Measurements from ENCODE around the gene MTARC1. TPM values are rescaled to one million over a fixed set of nuclear protein-coding genes. Genes with fewer than 3 reads are reported as not detected.

MTARC1 gene
- total RNA-seq, 2 experiments from 2014 or later, result not detected

DNA sequence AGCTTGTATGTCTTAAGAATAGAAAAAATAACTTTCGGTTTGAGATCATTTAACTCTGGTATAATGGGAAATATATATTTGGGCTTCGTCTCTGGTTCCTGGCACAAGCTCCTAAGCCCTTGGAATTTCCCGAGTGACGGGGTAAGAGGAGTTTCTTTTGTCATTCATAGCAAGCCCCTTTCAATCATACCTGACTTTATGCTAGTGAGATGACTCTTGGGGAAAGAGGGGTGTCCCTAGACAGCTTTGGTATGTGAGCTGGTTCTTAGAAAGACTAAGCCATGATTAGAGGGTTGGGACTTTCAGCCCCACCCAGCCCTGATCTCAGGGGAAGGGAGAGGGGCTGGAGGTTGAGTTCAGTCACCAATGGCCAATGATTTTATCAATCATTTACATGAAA, 13.9 kb upstream of the MTARC1 start:
- ChIA-PET POLR2A (no interaction called here), CTCF (interaction anchor here (0.6 to 1.6 kb wide), 3 partner anchors 9 to 505 kb away, joined by 3 to 5 read pairs (median 4); no protein-coding TSS in a partner anchor)
- H3K27ac Mint-ChIP-seq, result no peak overlapping the region
- no peaks in the 10 kb centered on the region for H3K36me3 Mint-ChIP-seq (ENCODE audit: low read depth)
- ATAC-seq, result no peak
- DNase-seq, result no peak
- no peaks in the 10 kb centered on the region for H3K9me3 Mint-ChIP-seq (ENCODE audit: low read depth)
- intact Hi-C loops (cut with DNase I, micrococcal nuclease), result no loop called here
- H3K4me3 Mint-ChIP-seq, result no peak overlapping the region
- H3K27me3 Mint-ChIP-seq, result peaks cover 13% of the 10 kb centered on the region
- H3K4me1 Mint-ChIP-seq, result no peaks in the 10 kb centered on the region

DNA sequence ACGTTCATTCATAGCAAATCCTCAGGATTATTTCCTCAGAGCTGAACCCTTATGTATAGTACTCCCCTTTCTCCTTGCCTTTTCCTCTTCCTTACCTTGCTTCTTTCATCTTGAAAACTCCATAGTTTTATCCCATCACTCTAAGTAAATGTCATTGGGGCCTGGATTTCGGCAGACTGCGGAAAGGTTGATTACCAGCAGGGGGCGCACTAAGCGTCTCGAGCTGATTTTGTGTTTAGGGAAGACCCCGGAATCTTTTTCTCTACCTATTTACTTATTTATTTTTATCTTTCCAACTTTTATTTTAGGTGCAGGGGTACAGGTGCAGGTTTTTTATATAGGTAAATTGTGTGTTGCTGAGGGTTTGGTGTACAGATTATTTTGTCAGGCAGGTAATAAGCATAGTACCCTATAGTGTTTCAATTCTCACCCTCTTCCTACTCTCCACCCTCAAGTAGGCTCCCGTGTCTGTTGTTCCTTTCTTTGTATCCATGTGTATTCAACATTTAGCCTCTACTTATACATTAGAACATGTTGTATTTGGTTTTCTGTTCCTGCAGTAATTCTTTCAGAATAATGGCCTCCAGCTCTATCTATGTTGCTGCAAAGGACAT, 11.4 kb upstream of the MTARC1 start:
- no peak for ATAC-seq
- H3K9me3 Mint-ChIP-seq (ENCODE audit: low read depth), result no peaks in the 10 kb centered on the region

DNA sequence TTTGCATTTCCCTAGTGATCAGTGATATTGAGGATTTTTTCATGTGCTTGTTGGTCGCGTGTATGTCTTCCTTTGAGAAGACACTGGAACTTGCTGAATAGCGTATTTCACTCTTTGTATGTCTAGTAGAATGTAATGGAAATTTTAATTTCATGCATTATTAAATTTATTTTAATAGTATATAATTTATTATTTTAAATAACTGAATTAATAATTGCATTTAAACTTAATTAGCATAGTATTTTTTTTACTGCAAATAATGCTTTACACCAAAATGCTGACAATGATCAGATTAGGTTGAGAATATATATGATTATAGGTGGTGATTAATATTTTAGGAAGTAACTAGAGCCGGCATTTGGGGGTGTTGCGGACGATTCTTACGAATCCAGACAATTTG, 10.5 kb upstream of the MTARC1 start:
- Mint-ChIP-seq H3K4me3 (no peak overlapping the region), H3K27ac (no peak overlapping the region), H3K4me1 (no peaks in the 10 kb centered on the region), H3K27me3 (peaks cover 8% of the 10 kb centered on the region), H3K9me3 (ENCODE audit: low read depth) (no peaks in the 10 kb centered on the region), H3K36me3 (ENCODE audit: low read depth) (no peaks in the 10 kb centered on the region)
- DNase-seq (no peak), ATAC-seq (no peak)
- intact Hi-C loops (cut with DNase I, micrococcal nuclease), result loop anchor here (1.0 to 5.0 kb wide), 8 partner anchors 85 to 939 kb away; partner anchors contain the start of gene C1orf115 (in 2 of the 2)
- ChIA-PET POLR2A (no interaction called here), CTCF (interaction anchor here (0.6 to 3.3 kb wide), 9 partner anchors 9 to 1948 kb away, joined by 3 to 14 read pairs (median 4); partner anchors contain the start of gene MTARC1)

More for the DNA sequence above, 11.4 kb upstream of the MTARC1 start:
- POLR2A ChIA-PET, result no interaction called here
- Mint-ChIP-seq H3K36me3 (ENCODE audit: low read depth) (no peaks in the 10 kb centered on the region), H3K27me3 (peaks cover 8% of the 10 kb centered on the region), H3K4me1 (no peaks in the 10 kb centered on the region), H3K4me3 (no peak overlapping the region), H3K27ac (no peak overlapping the region)
- DNase-seq, result peak; percentile 64
- CTCF ChIA-PET, result interaction anchor here (0.6 to 3.3 kb wide), 10 partner anchors 10 to 784 kb away, joined by 3 to 14 read pairs (median 4); partner anchors contain the start of gene MTARC1
- intact Hi-C loops (cut with DNase I, micrococcal nuclease), result loop anchor here in 1 of 2 experiments (5.0 kb wide), 2 partner anchors 493 to 938 kb away; no protein-coding TSS in a partner anchor

DNA sequence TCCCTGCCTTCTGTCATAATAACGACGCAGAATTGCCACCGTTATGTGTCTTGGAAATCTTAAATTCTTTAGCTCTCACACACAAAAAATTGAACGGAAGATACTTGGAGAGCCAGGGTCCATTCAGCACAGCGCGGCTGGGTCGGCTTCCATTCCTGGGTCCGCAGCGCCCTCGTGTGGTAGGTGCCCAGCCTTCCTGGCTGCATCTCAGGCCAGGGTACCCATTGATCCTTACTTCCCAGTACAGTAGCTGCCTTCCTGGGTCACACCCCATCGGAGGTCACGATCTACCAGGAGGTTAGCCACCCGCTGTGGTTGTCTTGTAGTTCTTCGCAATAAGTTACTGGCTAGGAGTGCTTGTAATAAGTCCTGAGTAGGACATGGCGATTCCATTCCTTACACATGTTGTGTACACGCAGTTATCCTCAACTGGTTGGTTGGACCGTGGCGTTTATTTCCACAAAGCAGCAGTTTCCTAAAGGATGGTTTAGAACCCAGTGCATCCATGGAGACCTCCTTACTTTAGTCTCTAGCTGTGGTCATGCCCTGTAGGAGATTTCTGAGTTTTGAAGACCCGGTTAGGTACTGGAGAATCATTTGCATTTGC, 9.9 kb upstream of the MTARC1 start:
- intact Hi-C loops (cut with DNase I, micrococcal nuclease), result loop anchor here (1.0 to 5.0 kb wide), 8 partner anchors 86 to 940 kb away; partner anchors contain the start of gene C1orf115 (in 2 of the 2)
- ATAC-seq (peak; percentile 87), DNase-seq (peak; percentile 87)
- no peaks in the 10 kb centered on the region for H3K9me3 Mint-ChIP-seq (ENCODE audit: low read depth)
- H3K36me3 Mint-ChIP-seq (ENCODE audit: low read depth), result no peaks in the 10 kb centered on the region
- H3K27me3 Mint-ChIP-seq, result peaks cover 11% of the 10 kb centered on the region
- ChIA-PET CTCF (interaction anchor here (0.6 to 3.3 kb wide), 7 partner anchors 9 to 1948 kb away, joined by 3 to 14 read pairs (median 4); partner anchors contain the start of gene MTARC1), POLR2A (no interaction called here)
- H3K4me1 Mint-ChIP-seq, result no peaks in the 10 kb centered on the region
- no peak overlapping the region for H3K4me3 Mint-ChIP-seq
- no peak overlapping the region for H3K27ac Mint-ChIP-seq

DNA sequence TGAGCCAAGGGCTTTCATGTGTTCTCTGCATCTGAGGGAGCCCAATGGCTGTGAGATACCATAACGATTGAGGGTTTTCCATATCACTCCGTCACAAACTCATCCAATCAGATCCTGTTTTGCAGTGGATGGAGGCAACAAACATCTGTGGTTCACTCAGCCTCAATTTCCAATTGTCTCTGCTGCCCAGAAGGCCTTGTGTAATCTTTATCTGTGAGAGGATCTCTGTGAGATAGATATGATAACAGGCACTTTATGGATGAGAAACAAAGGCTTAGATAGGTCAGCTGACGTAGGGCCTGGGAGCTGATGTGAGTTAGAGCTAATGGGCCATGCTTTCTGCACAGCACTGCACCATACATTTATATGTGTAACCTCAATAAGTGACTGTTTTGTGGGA, 3.3 kb upstream of the MTARC1 start:
- ChIA-PET POLR2A (no interaction called here), CTCF (interaction anchor here (1.0 to 4.2 kb wide), 2 partner anchors 7 to 9 kb away, joined by 3 to 14 read pairs; no protein-coding TSS in a partner anchor)
- intact Hi-C loops (cut with DNase I, micrococcal nuclease), result no loop called here
- ATAC-seq (no peak), DNase-seq (no peak)
- H3K27me3 Mint-ChIP-seq, result peaks cover 39% of the 10 kb centered on the region
- H3K27ac Mint-ChIP-seq, result no peak overlapping the region
- H3K36me3 Mint-ChIP-seq (ENCODE audit: low read depth), result no peaks in the 10 kb centered on the region
- no peaks in the 10 kb centered on the region for H3K9me3 Mint-ChIP-seq (ENCODE audit: low read depth)
- no peaks in the 10 kb centered on the region for H3K4me1 Mint-ChIP-seq
- H3K4me3 Mint-ChIP-seq, result no peak overlapping the region

DNA sequence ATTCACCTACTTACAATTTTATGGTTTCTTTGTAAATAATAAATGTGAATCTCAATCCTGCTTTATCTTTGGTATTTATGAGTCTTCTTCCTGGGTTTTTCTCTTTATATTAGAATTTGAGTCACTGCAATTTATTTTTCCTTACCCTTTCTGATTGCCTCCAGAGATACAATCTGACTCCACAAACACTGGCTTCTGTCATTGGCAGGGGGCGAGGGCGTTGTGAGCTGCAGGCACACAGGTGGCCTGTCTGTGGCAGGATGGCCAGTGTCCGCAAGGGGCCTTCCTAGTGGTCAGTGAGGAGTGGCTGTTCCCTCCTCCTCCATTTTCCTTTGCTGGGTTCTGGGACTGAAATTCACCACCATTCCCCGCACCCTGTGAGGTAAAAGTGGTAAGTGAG, 2.0 kb upstream of the MTARC1 start:
- CTCF ChIA-PET, result interaction anchor here (4.2 kb wide), 1 partner anchor 8 kb away, joined by 14 read pairs; no protein-coding TSS in a partner anchor
- H3K27ac Mint-ChIP-seq, result no peak overlapping the region

DNA sequence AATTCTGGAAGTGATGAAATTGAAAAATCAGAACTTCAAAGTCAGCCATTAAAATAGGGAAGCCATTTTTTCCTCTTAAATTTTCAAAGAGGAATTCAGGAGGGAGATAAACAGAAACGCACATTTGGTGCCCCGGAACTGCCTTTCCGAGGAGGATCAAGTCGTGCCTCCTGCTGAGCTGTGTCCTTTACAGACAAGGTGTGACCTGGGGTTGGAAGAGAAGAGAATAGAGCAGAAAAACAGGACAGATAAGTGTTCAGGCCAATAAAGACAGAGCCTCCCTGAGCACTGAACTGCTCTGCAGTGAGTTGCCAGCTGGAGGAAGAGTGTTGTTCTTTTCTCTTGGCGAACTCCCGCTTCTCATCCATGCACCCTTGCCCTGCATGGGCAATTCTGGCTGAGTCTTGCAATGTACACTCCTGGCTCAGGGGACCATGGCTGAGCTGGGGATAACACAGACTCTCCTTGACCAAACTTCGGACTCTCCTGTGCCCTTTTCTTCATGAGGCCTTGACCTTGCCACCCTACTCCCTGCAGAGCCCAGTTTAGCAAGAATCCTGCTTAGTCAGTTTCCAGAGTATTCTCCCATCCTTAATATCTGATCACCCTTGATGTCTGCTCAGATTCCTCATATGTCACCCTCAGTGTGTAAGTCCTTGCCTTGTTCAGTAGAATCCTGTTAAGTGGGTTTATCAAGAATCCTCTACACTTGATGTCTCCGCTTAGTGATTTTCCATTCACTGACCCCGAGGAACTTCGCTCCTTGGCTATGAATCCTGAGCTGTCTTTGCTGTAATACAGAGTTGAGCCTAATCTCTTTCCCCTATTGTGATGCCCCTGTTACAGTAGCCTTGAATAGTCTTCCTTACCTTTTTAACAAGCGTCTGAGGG, 1.3 kb upstream of the MTARC1 start:
- Mint-ChIP-seq H3K27ac (no peak overlapping the region), H3K36me3 (ENCODE audit: low read depth) (no peaks in the 10 kb centered on the region), H3K27me3 (peaks cover 39% of the 10 kb centered on the region), H3K4me1 (no peaks in the 10 kb centered on the region), H3K4me3 (no peak overlapping the region), H3K9me3 (ENCODE audit: low read depth) (no peaks in the 10 kb centered on the region)
- ChIA-PET CTCF (interaction anchor here (1.0 to 4.2 kb wide), 2 partner anchors 9 to 25 kb away, joined by 4 to 14 read pairs; no protein-coding TSS in a partner anchor), POLR2A (no interaction called here)
- DNase-seq, result no peak
- ATAC-seq, result no peak
- intact Hi-C loops (cut with DNase I, micrococcal nuclease), result no loop called here

More for the DNA sequence above, 2.0 kb upstream of the MTARC1 start:
- intact Hi-C loops (cut with DNase I, micrococcal nuclease), result no loop called here
- Mint-ChIP-seq H3K4me1 (no peaks in the 10 kb centered on the region), H3K9me3 (ENCODE audit: low read depth) (no peaks in the 10 kb centered on the region), H3K4me3 (no peak overlapping the region), H3K27me3 (peaks cover 39% of the 10 kb centered on the region), H3K36me3 (ENCODE audit: low read depth) (no peaks in the 10 kb centered on the region)
- no peak for DNase-seq
- POLR2A ChIA-PET, result no interaction called here
- ATAC-seq, result no peak

DNA sequence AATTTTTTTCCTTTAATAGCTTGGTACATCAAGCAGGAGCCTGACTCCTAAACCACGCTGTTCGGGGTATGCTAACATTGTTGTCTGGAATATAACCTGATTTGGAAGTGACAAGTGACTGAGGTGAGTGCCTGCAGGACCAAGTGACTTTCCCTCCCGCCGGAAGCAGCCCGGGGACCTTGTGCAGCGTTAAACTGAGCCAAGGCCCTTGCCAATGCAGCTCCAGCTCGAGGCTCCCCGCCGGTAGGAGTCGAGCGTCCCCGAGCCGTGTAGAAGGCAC, 716 bp upstream of the MTARC1 start:
- intact Hi-C loops (cut with DNase I, micrococcal nuclease), result no loop called here
- H3K36me3 Mint-ChIP-seq (ENCODE audit: low read depth), result no peaks in the 10 kb centered on the region
- POLR2A ChIA-PET, result no interaction called here
- H3K27me3 Mint-ChIP-seq, result peaks cover 39% of the 10 kb centered on the region
- H3K9me3 Mint-ChIP-seq (ENCODE audit: low read depth), result no peaks in the 10 kb centered on the region
- H3K4me3 Mint-ChIP-seq, result no peak overlapping the region
- CTCF ChIA-PET, result interaction anchor here (1.0 to 4.2 kb wide), 2 partner anchors 10 to 25 kb away, joined by 4 to 14 read pairs; no protein-coding TSS in a partner anchor
- no peaks in the 10 kb centered on the region for H3K4me1 Mint-ChIP-seq
- no peak overlapping the region for H3K27ac Mint-ChIP-seq
- DNase-seq (peak; percentile 9), ATAC-seq (no peak)

DNA sequence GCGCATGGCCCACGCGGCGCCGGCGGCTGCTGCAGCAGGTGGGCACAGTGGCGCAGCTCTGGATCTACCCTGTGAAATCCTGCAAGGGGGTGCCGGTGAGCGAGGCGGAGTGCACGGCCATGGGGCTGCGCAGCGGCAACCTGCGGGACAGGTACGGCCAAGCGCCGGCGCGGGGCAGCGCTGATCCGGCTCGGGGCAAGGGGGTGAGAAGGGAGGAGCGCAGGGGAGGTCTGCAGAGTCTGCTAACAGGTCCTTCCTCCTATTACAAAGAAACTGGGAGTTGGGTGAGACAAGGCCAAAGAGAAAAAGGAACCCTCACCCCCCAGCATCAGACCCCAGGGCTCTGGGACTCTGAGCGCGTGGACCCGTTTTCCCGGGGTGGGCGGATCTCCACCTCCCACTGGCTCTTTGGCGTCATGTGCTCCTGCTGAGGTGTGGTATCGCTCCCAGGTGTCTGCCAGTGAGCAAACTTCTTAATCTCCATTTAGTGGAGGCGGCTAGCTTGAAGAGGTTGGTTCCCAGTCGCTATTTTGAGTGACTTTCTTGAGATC, 431 bp downstream of the MTARC1 start:
- ChIA-PET POLR2A (no interaction called here), CTCF (interaction anchor here (1.5 to 4.2 kb wide), 2 partner anchors 11 to 24 kb away, joined by 3 to 14 read pairs; no protein-coding TSS in a partner anchor)
- ATAC-seq, result peak; percentile 30
- no peaks in the 10 kb centered on the region for H3K9me3 Mint-ChIP-seq (ENCODE audit: low read depth)
- no peaks in the 10 kb centered on the region for H3K4me1 Mint-ChIP-seq
- intact Hi-C loops (cut with DNase I, micrococcal nuclease), result no loop called here
- no peak overlapping the region for H3K4me3 Mint-ChIP-seq
- H3K36me3 Mint-ChIP-seq (ENCODE audit: low read depth), result no peaks in the 10 kb centered on the region
- peak; percentile 11 for DNase-seq
- H3K27ac Mint-ChIP-seq, result no peak overlapping the region
- H3K27me3 Mint-ChIP-seq, result peaks cover 41% of the 10 kb centered on the region

DNA sequence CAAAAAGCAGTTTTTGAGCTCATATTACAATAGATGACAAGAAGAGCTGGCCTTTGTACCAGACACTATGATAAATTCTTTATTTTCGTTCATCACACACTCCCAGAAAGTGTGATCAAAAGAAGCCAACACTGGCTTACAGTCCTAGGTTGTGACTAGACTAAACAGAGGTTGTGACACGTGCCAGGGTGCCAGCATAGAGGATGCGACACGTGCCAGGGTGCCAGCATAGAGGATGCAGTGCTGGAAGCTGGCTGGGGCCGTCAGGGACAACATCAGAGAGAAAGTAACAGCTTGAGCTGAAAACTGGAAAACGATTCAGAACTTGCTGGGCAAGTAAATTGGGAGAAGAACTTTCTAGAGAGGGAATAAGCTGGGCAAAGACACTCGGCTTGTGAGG, 2.2 kb downstream of the MTARC1 start:
- Mint-ChIP-seq H3K9me3 (ENCODE audit: low read depth) (no peaks in the 10 kb centered on the region), H3K4me3 (no peak overlapping the region), H3K27ac (no peak overlapping the region), H3K4me1 (no peaks in the 10 kb centered on the region), H3K36me3 (ENCODE audit: low read depth) (no peaks in the 10 kb centered on the region), H3K27me3 (peaks cover 31% of the 10 kb centered on the region)
- intact Hi-C loops (cut with DNase I, micrococcal nuclease), result no loop called here
- POLR2A ChIA-PET, result interaction anchor here (0.7 kb wide), 1 partner anchor 589 kb away, joined by 4 read pairs; no protein-coding TSS in a partner anchor
- CTCF ChIA-PET, result interaction anchor here (0.8 kb wide), 1 partner anchor 56 kb away, joined by 3 read pairs; no protein-coding TSS in a partner anchor
- ATAC-seq (no peak), DNase-seq (no peak)

DNA sequence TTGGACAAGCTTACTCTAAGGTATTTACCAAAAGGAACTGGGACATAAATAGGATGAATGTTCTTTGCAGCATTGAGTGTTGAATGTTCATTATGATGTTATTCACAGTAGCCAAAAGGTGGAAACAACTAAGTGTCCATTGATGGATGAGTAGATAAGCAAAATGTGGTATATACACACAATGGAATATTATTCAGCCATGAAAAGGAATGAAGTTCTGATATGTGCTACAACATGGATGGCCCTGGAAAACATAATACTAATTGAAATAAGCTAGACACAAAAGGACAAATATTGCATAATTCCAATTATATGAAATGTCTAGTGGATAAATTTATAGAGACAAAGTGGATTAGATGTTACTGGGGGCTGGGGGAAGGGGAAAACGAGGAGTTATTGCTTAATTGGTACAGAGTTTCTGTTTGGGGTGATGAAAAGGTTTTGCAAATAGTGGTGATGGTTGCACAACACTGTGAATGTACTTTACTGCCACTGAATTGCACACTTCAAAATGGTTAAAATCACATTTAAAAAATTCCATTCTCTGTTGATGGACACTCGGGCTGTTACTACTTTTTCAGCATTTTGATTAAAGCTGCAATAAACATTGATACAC, 2.9 kb downstream of the MTARC1 start:
- DNase-seq, result no peak
- H3K27me3 Mint-ChIP-seq, result peaks cover 27% of the 10 kb centered on the region
- no peaks in the 10 kb centered on the region for H3K4me1 Mint-ChIP-seq
- intact Hi-C loops (cut with DNase I, micrococcal nuclease), result no loop called here
- no peaks in the 10 kb centered on the region for H3K9me3 Mint-ChIP-seq (ENCODE audit: low read depth)
- H3K27ac Mint-ChIP-seq, result no peak overlapping the region
- no peaks in the 10 kb centered on the region for H3K36me3 Mint-ChIP-seq (ENCODE audit: low read depth)
- CTCF ChIA-PET, result no interaction called here
- no peak for ATAC-seq
- POLR2A ChIA-PET, result no interaction called here
- no peak overlapping the region for H3K4me3 Mint-ChIP-seq

Measured in activated CD4-positive, alpha-beta T cell treated with anti-CD3 and anti-CD28 coated beads for 36 hours (primary cell).